NCI-H2107 treated with DMSO at 0.1 percent for 48 hours (cell line): Measurements from ENCODE around the gene FUT9.
"Not testable (repeated sequence)": the region's sequence is repeated elsewhere in the genome, so short reads cannot be mapped to it uniquely, and the experiment has no call there.

Source experiments
- DNase-seq: peaks from one replicate; lab custom pipeline; 2025; ENCODE audit not compliant: unreplicated experiment; lab: John Stamatoyannopoulos, UW

FUT9 gene

DNA sequence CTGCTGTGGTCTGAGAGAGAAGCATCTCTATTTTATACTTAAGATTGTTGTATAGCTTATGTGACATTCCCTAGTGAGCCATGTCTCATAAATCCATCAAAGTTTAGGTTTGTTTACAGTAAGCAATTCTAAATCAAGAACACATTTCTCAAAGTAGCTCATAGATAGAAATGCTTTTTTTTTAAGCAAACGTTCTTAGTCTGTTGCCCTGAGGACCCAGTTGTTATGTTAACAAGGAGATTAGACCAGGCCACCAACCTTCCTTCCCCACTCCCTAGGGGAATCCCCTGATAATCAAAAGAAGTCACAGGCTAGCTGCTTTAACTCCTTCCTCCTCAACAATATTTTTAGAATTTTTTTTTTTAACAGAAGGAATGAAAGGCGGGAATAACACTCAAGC lies 169.0 kb downstream of the FUT9 start:
- DNase-seq = no peak

DNA sequence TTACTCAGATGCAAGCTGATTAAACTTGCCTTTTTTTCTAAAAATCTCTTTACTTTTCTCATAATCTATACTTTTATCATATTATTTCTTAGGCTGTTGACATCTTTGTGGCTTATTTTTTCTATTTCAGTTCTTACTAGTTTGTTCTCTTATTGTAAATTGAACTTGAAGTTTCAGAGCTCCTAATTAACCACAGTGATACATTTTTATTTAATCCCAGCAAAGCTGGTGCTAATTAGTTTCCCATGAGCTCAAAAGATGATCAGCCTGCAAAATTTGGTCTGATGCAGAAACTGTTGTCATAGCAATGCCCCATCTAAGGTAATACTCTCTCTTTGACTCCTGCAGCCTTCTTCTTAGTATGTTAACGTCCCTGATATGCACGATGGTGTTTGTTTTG lies 170.3 kb downstream of the FUT9 start:
- no peak for DNase-seq

DNA sequence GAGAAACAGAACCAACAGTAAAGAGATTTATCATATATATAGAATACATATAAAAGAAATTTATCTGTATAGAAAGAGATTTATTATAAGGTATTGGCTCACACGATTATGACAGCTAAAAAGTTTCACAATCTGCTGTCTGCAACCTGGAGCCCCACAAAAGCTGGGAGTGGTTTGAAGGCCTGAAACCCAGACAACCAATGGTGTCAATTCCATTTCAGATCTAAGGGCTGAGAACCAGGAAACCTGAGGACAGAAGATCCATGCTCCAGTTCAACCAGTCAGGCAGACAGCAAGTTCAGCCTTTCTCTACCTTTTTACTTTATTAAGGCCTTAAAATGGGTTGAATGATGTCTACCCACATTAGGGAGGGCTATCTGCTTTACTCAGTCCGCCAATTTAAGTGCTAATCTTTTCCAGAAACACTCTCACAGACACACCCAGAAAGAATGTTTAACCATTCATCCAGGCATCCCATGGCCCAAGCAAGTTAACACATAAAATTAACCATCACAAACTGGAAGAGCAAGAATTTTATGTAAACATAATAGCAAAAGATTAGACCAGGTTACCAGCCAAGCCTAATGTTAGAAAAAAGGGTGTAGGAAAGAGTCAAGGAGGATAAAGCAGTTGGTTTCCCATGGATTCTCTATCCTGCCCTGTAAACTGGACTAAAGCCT lies 170.9 kb downstream of the FUT9 start:
- no peak for DNase-seq

- no peak for DNase-seq
These were observed 178.9 kb downstream of the FUT9 start for GRCh38 chr6:96194675-96195074.

DNA sequence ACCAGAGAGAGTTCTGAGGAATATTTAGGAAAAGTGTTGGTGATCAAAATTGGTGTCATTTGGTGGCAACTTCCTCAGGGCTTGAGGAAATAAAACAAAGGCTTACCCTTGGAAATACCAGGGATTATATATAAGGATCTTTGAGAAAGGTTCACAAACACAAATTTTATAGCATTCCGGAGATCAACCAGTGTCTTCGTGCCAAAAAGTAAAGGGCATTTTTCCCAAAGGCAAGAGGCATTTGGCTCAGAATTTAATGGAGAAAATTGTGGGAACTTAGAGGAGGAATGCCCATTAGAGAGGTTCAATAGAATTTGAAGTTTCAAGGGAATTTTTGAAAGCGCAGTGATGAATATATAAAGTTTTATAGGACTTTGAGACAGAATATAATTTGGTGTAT lies 179.5 kb downstream of the FUT9 start:
- no peak for DNase-seq

DNA sequence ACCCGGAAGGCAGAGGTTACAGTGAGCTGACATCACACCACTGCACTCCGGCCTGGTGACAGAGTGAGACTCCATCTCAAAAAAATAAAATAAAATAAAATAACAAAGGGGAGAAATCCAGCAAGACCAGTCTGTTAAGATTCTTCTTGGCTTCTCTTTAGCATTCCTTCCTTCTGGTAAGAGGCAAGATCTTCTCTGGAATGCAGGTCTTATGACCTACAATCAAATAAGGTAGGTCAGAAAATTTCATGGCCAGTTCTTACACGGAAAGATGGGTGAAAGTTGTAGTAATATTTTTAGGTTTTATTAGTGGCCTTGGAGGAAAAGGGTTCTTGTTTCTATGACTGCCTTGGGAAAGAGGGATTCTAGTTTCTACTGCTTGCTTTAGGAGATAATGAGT lies 180.9 kb downstream of the FUT9 start:
- DNase-seq = no peak

- DNase-seq = no peak
These were observed 181.5 kb downstream of the FUT9 start for GRCh38 chr6:96197241-96197640.

- DNase-seq = no peak
These were observed 186.8 kb downstream of the FUT9 start for GRCh38 chr6:96202571-96202970.

DNA sequence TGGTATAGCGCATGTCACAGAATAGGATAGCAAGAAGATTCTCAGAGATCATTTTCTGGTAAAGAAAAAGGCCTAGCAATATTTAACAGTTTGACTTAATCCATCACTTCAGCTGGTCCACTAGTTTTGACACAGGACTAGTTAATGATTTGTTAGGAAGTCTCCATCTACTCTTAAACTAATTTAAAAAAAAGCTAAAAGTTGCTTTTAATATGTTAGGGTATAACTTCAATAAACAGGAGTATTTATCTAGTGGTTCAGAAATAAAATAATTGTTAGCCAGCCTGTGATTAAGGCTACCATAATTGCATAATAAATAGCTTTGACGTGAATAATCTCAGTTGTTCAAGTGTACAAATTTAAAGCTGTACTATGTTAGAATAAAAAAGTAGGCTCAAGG lies 195.6 kb downstream of the FUT9 start:
- DNase-seq = no peak

DNA sequence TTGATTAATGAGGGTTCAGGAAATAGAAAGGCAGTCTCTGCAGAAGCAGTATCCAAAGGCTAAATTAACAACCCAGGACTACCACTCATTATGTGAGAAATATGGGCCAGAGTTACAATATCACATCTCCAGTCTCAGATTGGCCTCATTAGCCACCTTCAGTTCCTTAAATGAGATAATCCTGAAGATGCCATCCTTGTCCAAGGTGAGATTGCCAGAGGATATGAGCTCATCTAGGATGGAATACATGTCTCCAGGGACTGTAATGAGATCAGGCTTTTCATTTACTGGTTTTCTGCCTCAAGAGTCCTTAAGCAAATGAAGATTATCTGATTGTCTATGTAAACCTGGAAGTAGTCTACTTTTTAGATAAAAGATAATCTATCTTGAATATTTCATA lies 196.3 kb downstream of the FUT9 start:
- no peak for DNase-seq

DNA sequence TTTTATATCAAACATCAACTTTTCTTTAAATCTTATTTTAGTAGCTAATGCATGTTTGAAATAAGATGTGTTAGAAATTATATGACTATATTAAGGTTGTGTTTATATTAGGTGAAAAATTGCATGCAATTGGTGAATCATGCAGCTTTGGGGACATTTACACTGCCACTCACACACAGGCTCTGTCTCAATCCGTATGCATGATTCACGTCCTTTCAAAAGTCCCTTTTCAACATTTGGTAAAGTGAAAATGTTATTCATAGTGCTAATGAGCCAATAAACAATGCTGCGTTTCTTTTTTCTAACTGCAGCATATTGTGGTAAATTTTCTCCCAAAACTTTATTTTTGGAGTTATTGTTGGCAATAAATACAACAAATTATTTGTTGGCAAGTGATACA lies 198.0 kb downstream of the FUT9 start:
- DNase-seq = no peak

GRCh38 chr6:96223695-96224094 lies 207.9 kb downstream of the FUT9 start:
- no peak for DNase-seq

GRCh38 chr6:96227135-96227534 lies 211.4 kb downstream of the FUT9 start:
- DNase-seq = no peak

DNA sequence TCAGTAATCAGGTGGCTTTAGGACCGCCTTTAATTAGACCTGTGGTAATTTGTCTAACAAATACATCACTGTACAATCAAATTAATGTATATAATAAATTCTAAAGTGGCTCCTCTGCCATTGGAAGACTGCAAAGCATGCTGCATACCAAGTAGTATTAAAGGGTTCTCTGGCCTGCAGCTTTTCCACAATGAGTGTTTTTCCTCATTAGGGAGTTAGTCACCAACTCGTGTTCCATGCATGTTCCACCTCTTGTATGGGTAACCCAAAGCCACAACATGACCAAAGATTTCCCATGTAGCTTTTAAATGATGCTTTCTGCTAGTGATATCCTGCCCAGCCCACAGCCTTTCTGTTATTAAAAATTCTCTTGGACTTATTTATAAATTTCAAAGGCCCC lies 218.7 kb downstream of the FUT9 start:
- DNase-seq = no peak

GRCh38 chr6:96235927-96236326 lies 220.2 kb downstream of the FUT9 start:
- DNase-seq = no peak

DNA sequence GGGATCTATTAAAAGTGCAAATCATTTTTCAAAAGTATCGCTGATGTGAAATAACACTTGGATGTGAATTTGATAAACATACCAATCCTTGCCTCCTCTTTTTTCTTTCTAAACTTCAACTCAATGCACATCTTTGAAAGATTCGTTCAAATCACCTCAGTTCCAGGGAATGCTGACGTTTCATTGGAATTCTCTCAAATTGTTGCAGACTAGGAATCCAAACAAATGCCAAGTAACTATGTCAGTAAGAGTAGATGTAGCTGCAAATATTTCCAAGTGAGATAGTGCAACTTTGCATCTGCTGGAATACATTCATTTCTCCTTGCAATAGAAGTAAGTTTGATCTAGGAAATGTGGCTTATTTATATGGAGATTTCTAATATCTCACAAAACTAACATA lies 220.7 kb downstream of the FUT9 start:
- DNase-seq = no peak

GRCh38 chr6:96237638-96238347 lies 222.0 kb downstream of the FUT9 start:
- DNase-seq = no peak

DNA sequence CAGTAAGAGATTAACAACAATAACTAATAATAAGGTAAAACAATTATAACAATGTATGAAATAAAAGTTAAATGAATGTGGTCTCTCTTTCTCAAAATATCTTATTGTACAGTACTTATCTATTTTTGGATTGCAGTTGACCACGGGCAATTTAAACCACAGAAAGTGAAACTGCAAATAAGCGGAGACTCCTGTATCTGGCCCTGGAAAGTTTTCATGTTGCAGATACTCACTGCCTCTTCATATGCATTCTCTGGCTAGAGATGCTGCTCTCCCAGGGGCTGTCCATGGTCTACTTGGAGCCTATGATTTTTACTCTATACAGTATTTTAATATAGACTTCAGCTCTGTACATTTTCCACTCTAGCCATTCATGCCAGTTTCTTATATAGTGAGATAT lies 230.8 kb downstream of the FUT9 start:
- DNase-seq = peak; percentile 10

DNA sequence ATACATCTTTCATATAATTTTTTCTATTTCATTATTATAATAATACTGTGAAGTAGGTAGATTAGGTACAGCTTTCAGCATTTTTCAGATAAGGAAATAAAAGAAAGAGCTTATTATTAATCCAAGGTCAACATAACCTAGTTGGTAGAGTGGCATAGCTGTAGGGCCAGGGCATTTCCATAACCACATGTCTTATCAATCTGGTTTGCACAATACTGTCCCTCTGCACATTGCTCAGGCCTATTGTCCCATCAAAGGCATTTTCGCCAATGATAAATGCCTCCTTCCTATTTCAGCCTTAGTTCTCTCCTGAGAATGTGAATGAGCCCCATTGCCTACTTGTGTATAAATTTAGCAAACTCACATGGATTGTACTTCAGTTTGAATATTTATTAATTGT lies 234.0 kb downstream of the FUT9 start:
- DNase-seq = no peak

- no peak for DNase-seq
These were observed 242.0 kb downstream of the FUT9 start for GRCh38 chr6:96257751-96258150.

GRCh38 chr6:96260787-96261430 lies 245.1 kb downstream of the FUT9 start:
- DNase-seq = not testable (repeated sequence)
